Measurements from ENCODE around the gene IGSF8.

Gene IGSF8

GRCh38 chr1:160069460-160070231, 28.8 kb downstream of the IGSF8 start, which contains the start of gene KCNJ10:
KCNJ10 (minus strand) TSS chr1:160070160; CDS start chr1:160042532, 27,628 bp downstream.
- Mint-ChIP-seq H3K4me1 (peaks cover 18% of the 10 kb centered on the region), H3K4me3 (peak within 1 kb of the TSS; percentile 85 to 90 (median 88)), H3K27ac (peak within 1 kb of the TSS in 1 of 3 experiments; percentile 19), H3K27me3 (ENCODE audit: low read depth) (peaks cover 63% of the 10 kb centered on the region), H3K9me3 (no peaks in the 10 kb centered on the region), H3K36me3 (ENCODE audit: low read depth) (no peaks in the 10 kb centered on the region)
- no peak for TF ChIP-seq CTCF (IDR thresholded peaks at IDR 0.05; ENCODE audit: unreplicated experiment in 3 of 3)

GRCh38 chr1:160068225-160068624, 30.2 kb downstream of the IGSF8 start:
- TF ChIP-seq CTCF (IDR thresholded peaks at IDR 0.05; ENCODE audit: unreplicated experiment in 3 of 3), result no peak
- H3K27ac Mint-ChIP-seq, result no peak overlapping the region
- H3K9me3 Mint-ChIP-seq, result no peaks in the 10 kb centered on the region
- H3K27me3 Mint-ChIP-seq (ENCODE audit: low read depth), result peaks cover 56% of the 10 kb centered on the region
- peak overlapping the region in 2 of 3 experiments; percentile 12 to 38 for H3K4me3 Mint-ChIP-seq
- H3K4me1 Mint-ChIP-seq, result peaks cover 18% of the 10 kb centered on the region
- no peaks in the 10 kb centered on the region for H3K36me3 Mint-ChIP-seq (ENCODE audit: low read depth)

DNA sequence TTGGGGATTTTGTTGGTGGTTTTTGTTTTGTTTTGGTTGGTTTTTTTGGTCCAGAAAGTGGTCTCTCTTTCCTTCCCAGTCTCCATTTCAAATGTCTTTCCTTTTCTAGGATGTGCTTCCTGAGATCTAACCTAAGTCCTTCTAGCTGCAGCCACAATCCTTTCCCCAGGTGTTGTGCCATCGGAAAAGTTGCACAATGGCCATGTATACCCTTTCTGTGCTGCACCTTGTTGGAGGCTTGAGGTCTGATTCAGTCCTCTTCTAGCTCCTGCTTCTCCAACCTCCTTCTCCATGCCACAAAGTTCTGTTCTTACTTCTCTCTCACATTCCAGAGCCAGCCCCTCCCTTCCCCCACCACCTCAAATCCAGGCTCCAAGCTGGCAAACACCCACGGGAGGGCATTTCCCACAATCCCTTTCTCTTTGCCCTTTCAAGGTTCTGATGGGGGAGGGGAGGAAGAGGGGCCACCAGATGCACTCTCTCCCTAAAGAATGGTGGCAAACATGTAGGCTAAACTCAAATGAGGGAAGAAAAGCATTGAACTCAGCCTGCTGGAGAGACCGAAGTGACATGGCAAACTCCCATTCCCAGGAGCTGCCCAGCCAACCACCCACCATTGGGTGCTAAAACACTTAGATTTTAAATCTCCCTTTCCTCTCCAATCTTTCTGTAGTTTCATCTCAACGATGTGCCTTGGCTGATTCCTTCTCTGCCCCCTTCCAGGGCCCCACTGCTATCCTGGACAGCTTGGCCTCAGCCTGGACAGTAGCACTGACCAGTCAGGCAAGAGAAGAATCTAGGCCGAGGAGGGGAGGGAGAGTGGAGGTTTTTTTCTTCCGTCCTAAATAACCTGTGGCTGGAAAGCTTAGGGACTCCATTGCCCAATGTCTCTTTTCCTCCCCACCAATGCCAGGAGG, 31.3 kb downstream of the IGSF8 start:
- no peak for TF ChIP-seq CTCF (IDR thresholded peaks at IDR 0.05; ENCODE audit: unreplicated experiment in 3 of 3)
- Mint-ChIP-seq H3K36me3 (ENCODE audit: low read depth) (no peaks in the 10 kb centered on the region), H3K27me3 (ENCODE audit: low read depth) (peaks cover 47% of the 10 kb centered on the region)

GRCh38 chr1:160064746-160065145, 33.7 kb downstream of the IGSF8 start:
- TF ChIP-seq CTCF (IDR thresholded peaks at IDR 0.05; ENCODE audit: unreplicated experiment in 3 of 3), result no peak
- no peak overlapping the region for H3K27ac Mint-ChIP-seq
- peaks cover 17% of the 10 kb centered on the region for H3K4me1 Mint-ChIP-seq
- H3K4me3 Mint-ChIP-seq, result no peak overlapping the region
- no peaks in the 10 kb centered on the region for H3K36me3 Mint-ChIP-seq (ENCODE audit: low read depth)
- peaks cover 27% of the 10 kb centered on the region for H3K27me3 Mint-ChIP-seq (ENCODE audit: low read depth)
- H3K9me3 Mint-ChIP-seq, result no peaks in the 10 kb centered on the region

More for the DNA sequence above, 31.3 kb downstream of the IGSF8 start:
- no peaks in the 10 kb centered on the region for H3K9me3 Mint-ChIP-seq
- H3K4me1 Mint-ChIP-seq, result peaks cover 18% of the 10 kb centered on the region
- H3K27ac Mint-ChIP-seq, result peak overlapping the region in 2 of 3 experiments; percentile 43 to 54
- no peak overlapping the region for H3K4me3 Mint-ChIP-seq

GRCh38 chr1:160064164-160064563, 34.3 kb downstream of the IGSF8 start:
- Mint-ChIP-seq H3K27me3 (ENCODE audit: low read depth) (peaks cover 32% of the 10 kb centered on the region), H3K9me3 (no peaks in the 10 kb centered on the region)
- no peak for TF ChIP-seq CTCF (IDR thresholded peaks at IDR 0.05; ENCODE audit: unreplicated experiment in 3 of 3)

More at GRCh38 chr1:160064164-160064563, 34.3 kb downstream of the IGSF8 start:
- Mint-ChIP-seq H3K27ac (no peak overlapping the region), H3K4me1 (peaks cover 17% of the 10 kb centered on the region), H3K4me3 (no peak overlapping the region), H3K36me3 (ENCODE audit: low read depth) (no peaks in the 10 kb centered on the region)

Data from nephron (organoid).